ENCODE data around the gene GK.
"Not testable (repeated sequence)": the region's sequence is repeated elsewhere in the genome, so short reads cannot be mapped to it uniquely, and the experiment has no call there.

Gene GK

DNA sequence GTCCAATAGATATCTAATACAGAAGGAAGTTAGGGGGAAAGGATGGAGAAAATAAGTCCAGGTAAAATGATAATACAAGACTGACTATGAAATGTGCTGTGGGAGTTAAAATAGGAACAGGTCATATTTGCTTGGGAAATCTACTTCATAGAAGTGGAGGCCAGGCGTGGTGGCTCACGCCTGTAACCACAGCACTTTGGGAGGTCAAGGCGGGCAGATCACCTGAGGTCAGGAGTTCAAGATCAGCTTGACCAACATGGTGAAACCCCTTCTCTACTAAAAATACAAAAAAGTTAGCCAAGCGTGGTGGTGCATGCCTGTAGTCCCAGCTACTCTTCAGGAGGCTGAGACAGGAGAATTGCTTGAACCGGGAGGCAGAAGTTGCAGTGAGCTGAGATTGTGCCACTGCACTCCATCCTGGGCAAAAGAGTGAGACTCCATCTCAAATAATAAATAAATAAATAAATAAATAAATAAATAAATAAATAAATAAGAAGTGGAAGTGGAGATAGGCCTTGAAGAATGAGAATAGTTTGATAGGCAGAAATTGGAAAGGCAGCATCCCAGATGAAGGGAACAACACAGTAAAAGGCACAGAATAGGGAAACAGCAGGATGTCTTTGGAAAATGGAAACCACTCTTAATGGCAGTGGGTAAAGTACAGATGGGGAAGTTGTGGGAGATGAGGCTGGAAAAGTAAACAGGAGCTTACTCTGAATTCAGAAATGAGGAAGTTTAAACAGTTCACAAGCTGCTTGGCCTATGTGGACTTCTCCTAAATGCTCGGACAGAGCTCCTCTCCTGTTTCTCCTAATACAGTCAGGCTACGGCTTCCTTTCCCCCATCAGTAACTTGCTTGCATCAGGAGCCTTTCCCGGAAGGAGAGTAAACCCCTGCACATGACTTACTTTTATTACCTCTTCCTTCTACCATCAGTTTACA, 15.1 kb upstream of the GK start:
- no peak for DNase-seq (ENCODE audit: low read depth)
- H3K4me3 ChIP-seq (ENCODE audit: low read depth, low read length), result no peak overlapping the region
- TF ChIP-seq, protein P1, sequence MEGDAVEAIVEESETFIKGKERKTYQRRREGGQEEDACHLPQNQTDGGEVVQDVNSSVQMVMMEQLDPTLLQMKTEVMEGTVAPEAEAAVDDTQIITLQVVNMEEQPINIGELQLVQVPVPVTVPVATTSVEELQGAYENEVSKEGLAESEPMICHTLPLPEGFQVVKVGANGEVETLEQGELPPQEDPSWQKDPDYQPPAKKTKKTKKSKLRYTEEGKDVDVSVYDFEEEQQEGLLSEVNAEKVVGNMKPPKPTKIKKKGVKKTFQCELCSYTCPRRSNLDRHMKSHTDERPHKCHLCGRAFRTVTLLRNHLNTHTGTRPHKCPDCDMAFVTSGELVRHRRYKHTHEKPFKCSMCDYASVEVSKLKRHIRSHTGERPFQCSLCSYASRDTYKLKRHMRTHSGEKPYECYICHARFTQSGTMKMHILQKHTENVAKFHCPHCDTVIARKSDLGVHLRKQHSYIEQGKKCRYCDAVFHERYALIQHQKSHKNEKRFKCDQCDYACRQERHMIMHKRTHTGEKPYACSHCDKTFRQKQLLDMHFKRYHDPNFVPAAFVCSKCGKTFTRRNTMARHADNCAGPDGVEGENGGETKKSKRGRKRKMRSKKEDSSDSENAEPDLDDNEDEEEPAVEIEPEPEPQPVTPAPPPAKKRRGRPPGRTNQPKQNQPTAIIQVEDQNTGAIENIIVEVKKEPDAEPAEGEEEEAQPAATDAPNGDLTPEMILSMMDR (IDR thresholded peaks at IDR 0.05; ENCODE audit: low read depth, low read length, missing control alignments), result no peak

DNA sequence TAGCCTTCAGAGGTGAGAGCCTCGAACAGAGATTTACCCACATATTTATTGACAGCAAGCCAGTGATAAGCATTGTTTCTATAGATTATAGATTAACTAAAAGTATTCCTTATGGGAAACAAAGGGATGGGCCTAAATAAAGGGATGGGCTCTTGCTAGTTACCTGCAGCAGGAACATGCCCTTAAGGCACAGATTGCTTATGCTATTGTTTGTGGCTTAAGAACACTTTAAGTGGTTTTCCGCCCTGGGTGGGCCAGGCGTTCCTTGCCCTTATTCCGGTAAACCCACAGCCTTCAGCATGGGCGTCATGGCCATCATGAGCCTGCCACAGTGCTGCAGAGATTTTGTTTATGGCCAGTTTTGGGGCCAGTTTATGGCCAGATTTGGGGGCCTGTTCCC, 13.5 kb upstream of the GK start:
- not testable (repeated sequence) for H3K4me3 ChIP-seq (ENCODE audit: low read depth, low read length); DNase-seq (ENCODE audit: low read depth)

DNA sequence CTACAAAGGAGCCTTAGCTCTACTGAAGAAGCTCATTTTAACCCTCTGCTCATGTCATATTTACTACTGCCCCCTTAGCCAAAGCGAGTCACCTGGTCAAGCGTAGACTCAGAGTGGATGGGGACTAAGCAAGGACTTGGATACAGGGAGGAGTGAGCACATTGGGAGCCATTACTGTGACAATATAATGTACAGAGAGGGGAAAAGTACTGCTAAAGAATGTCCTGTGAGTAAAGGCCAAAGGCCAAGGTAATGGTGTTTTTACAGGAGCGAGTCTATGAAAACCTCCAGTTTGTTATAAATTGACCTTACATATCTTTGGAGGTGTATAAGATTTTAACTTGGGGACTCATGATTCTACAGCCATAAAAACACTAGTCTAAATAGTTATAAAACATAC, 10.6 kb upstream of the GK start:
- TF ChIP-seq, protein P1 (IDR thresholded peaks at IDR 0.05; ENCODE audit: low read depth, low read length, missing control alignments), result no peak
- no peak for DNase-seq (ENCODE audit: low read depth)
- no peak overlapping the region for H3K4me3 ChIP-seq (ENCODE audit: low read depth, low read length)

DNA sequence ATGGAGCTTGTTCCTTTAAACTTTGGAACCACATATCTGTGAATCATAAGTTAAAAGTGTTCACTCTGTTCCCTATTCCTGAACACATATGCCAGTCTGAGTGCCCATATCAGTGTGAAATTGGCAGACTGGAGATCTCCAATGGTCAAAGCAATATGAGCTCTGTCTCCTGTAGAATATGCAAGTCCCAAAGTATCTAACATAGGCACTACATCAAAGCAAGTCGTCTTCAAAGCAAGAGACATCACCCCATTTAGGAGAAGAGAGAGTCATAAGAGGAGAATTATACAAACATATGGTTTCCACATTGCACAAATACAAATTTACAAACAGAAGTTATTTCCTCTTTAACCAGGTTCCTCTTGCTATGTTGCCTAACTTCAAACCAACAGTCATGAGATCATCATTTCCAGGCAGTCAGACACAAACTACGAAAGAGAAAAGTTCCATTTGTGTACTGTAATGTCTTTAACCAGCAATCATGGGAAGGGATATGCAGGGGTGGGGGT, 9.9 kb upstream of the GK start:
- DNase-seq (ENCODE audit: low read depth), result no peak
- TF ChIP-seq, protein P1 (IDR thresholded peaks at IDR 0.05; ENCODE audit: low read depth, low read length, missing control alignments), result no peak
- H3K4me3 ChIP-seq (ENCODE audit: low read depth, low read length), result no peak overlapping the region

DNA sequence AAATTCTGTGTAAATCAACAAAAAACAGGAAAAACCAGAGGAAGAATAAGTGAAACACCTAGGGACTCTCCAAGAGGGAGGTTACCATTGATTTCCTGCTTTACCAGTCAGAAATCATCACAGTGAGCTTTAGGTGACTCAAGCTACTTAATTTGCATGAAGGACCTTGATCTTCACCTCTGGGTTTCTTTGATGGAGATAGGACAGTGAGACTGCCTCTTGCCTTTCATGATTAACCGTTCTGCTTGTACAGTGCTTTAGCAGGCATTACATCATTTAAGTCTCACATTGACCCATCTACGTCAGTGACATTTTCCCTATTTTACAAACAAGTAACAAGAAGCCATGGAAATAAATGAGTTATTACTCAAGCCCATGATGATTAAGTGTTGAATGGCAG, 3.4 kb upstream of the GK start:
- H3K4me3 ChIP-seq (ENCODE audit: low read depth, low read length), result no peak overlapping the region
- DNase-seq (ENCODE audit: low read depth), result no peak
- TF ChIP-seq, protein P1 (IDR thresholded peaks at IDR 0.05; ENCODE audit: low read depth, low read length, missing control alignments), result no peak

DNA sequence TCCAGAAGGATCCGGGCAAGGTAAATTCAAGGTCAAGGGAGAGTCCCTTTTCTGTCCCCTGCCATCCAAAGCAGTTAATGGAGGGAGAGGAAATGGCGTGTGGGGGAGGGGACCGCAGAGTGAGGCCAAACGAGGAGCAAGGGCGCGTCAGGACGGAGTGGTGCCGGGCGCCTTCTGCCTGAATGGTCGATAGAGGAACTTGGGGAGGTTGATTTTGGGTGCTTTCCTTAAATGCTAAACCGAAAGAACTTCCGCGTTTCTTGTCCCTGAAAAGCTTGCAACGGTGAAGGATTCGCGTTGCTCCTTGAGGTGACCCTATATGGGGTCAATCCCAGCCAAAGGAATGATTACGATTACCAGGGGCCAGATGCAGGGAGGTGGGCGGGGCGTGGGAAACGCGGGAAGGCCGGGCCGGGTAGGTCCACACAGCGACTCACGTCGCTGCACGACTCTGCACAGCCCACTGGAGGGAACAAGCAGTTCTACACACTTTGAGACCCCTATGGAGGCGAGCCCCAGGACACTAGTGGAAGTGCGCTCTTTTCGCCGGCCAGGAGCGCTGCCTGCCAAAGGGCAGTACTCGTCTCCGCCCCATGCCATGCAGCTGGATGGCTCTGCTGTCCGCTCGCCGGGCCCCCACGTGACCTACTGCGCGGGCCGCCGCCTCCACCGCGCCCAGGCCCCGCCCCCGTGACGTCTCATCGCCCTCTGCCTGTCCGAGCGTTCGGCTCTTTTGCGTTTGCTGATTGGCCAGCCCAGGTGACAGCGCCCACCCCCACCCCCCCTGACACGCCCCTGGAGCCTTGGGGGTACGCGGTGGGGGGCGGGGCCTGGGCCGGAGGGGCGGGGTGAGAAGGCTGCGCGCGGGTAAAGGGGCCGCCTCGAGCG, 452 bp upstream of the GK start:
- TF ChIP-seq, protein P1 (IDR thresholded peaks at IDR 0.05; ENCODE audit: low read depth, low read length, missing control alignments), result no peak
- H3K4me3 ChIP-seq (ENCODE audit: low read depth, low read length), result peak overlapping the region; percentile 86
- peak; percentile 69 for DNase-seq (ENCODE audit: low read depth)

DNA sequence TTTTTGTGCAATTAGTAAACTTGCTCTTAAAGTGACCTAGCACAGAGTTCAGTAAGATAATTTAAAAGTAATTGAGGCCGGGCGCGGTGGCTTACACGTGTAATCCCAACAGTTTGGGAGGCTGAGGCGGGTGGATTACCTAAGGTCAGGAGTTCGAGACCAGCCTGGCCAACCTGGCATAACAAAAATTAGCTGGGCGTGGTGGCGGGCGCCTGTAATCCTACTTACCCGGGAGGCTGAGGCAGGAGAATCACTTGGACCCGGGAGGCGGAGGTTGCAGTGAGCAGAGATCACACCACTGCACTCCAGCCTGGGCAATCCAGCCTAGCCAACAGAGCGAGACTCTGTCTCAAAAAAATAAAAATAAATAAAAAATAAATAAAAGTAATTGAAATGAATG, 1.2 kb downstream of the GK start:
- not testable (repeated sequence) for DNase-seq (ENCODE audit: low read depth)

More for the DNA sequence above, 1.2 kb downstream of the GK start:
- peak overlapping the region; percentile 83 for H3K4me3 ChIP-seq (ENCODE audit: low read depth, low read length)

All from GM12864 (cell line).